ENCODE measurements around the gene MYCBP2.
"Not testable (repeated sequence)": the region's sequence is repeated elsewhere in the genome, so short reads cannot be mapped to it uniquely, and the experiment has no call there.

Gene MYCBP2

DNA sequence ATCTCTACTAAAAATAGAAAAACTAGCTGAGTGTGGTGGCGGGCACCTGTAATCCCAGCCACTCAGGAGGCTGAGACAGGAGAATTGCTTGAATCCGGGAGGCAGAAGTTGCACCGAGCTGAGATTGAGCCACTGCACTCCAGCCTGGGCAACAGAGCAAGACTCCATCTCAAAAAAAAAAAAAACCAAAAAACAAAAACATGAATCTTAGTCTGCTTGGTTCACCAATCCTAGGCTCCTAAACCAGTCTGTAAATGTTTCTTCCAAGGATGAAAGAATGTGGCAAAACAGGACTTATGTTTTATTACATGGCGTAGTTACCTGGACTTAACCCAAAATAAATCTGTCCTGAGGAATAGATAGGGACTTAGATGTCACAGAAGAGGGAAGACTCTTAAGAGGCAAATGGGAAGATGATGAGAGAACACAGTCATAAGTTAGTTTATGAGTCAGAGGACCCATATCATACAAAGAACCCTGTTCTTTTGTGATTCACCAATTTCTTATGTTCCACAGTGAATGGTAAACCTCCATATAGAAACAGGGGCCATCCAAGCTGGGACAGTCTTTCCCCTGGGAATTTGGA lies 293.1 kb downstream of the MYCBP2 start:
- no peak for DNase-seq (ENCODE audit: low read depth in 3 of 3)

DNA sequence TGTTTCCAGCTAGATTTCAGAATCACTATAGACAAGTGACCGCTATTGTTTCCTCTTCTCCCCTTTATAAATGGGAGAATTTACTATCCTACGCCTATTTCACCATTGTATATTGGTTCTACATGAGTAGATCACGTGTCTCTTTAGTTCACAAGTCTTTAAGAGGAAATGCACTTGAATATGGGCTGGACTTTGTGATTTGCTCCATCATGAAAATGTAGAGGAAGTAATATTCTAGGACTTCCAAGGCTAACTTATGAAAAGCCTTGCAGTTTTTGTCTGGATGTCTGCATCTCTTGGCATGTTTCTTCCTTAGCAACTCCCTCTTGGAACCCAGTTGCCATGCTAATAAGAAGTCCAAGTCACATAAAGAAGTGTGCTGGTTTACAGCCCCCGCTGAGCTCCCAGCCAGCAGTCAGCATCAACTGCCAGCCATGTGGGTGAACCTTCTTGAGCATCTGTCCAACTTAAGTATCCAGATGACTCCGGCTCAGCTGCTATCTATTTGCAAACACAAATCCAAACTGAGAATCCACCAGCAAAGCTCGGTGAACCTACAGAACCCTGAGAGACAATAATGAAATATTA lies 295.1 kb downstream of the MYCBP2 start:
- DNase-seq (ENCODE audit: low read depth in 3 of 3) = no peak

DNA sequence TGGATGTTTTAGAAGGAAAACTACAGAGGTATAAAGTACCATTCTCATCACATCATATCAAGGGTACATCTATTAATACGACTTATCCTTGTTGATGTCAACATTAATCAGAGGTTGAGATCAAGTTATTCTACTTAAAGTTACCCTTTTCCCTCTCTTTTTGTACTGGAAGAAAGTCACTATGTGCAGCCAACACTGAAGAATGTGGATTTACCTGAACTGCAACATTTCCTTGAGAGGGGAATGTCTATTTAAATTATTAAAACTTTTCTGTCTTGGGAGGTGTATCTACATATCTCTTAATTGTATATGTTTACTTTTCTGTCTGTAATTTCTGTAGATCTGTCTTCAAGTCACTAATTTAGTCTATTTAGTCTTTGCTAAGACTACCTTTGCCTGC lies 297.5 kb downstream of the MYCBP2 start:
- DNase-seq (ENCODE audit: low read depth in 3 of 3) = no peak

DNA sequence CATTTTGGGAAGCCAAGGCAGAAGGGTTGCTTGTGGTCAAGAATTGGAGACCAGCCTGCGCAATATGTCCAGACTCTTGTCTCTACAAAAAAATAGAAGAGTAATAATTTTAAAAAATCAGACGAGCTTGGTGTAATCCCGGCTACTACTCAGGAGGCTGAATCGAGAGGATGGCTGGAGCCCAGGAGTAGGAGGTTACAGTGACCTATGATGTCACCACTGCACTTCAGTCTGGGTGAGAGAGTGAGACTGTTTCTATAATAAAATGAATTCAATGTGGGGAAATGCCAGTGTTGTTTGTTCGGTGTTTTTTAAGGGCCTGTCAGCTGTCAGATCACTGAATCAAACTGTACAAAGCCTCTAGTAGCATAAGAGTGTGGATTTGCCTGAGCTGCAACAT lies 298.7 kb downstream of the MYCBP2 start:
- DNase-seq (ENCODE audit: low read depth in 3 of 3) = no peak

DNA sequence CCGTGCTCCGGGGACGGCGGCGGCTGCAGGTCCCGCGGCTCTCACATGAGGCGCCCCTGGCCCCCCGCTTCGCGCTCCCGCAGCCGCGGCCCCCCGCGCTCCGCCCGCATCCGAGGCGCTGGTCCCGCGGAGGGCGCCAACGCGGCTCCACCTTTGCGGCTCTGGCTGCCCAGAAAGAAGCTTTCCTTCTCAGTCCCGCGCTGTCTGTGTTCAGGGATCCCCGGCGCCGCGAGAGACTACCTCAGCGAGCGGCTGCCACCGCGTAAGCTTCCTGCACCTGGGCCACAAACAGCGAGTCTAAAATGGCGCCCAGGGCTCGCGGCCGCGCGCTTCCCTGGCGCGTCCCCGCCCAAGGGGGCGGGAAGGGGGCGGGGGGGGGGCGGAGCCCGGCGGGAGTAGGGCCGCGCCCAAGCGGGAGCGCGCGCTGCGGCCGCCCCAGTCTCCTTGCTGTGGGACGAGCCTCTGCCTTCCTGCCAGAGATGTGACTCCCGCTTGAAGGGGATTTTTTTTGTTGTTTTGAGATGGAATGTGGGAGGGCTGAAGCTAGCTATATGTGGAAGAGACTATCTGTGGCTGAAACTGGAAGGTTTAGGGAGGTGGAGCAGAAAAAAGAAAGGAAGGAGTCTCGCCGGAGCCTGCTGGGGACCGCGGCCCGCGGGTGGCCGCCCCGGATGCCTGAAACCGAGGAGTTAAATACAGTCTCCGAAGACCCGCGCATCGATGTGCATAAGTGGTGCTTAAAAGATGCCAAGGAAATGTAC lies 299.9 kb downstream of the MYCBP2 start, which contains the start of gene FBXL3:
Gene FBXL3 (minus strand): TSS at position 299 of the 761 bp plus-strand sequence. CDS start 5,299 bp downstream, outside the sequence.
- peak; percentile 64 to 70 (median 67) for DNase-seq (ENCODE audit: low read depth in 3 of 3)

DNA sequence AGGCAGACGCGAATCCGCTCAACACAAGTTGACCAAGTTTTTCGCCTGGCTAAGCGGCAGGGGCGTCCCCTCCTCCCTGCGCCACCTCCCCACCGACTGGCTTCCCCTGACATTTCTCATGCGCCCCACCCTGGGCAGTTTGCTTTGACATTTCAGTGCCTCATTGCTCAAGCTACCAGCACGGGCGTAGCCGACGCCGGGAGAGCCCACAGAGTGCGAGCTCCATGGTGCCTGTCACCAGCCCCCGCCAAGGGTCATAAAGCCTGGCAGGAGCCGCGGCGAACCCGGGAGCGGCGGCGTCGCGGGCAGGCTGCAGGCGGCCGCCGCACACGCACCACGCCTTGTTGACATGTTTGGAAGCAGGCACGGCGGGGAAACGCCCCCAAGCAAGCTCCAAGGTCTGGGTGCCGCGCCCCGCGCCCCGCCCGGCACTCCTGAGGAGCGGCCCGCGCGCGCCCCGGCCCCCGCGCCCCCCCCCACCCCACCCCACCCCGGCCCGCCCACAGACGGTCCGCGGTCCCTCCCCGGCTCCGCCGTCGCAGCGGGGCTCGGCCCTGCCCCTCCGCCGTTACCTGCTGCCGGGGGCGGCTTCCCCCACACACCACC lies 300.5 kb downstream of the MYCBP2 start:
- peak; percentile 27 to 60 (median 49) for DNase-seq (ENCODE audit: low read depth in 3 of 3)

DNA sequence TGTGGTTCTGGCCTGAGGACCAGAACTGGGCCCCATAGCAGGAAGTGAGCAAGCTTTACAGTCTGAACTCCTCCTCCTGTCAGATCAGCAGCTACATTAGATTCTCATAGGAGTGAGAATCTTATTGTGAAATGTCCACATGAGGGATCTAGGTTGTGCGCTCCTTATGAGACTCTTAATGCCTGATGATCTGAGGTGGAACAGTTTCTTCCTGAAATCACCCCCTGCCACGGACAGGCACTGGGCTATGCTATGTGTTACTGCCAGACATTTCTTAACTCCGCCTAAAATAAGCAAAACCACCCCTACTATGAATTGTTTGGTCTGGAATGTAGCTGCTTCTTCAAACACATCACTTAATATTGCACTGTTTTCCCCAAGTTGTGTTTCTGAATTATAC lies 304.6 kb downstream of the MYCBP2 start:
- no peak for DNase-seq (ENCODE audit: low read depth in 3 of 3)

DNA sequence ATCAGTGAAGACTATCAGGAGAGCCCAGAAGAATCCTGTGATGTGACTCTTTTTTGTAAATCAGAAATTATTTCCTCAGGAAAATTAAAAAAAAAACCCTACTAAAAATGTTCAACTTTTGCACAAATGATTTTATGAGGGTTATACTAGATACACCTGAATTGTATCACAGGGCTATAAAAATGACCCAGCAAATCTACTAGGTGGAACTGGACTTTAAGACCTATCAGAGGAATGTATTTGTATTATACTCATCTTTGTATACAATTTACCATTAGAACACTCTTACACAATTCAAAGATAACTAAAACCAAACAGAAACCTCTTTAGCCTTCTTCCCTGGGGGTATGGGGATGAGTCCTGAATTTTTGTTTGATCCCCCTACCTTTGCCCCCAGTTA lies 307.1 kb downstream of the MYCBP2 start:
- DNase-seq (ENCODE audit: low read depth in 3 of 3) = no peak

DNA sequence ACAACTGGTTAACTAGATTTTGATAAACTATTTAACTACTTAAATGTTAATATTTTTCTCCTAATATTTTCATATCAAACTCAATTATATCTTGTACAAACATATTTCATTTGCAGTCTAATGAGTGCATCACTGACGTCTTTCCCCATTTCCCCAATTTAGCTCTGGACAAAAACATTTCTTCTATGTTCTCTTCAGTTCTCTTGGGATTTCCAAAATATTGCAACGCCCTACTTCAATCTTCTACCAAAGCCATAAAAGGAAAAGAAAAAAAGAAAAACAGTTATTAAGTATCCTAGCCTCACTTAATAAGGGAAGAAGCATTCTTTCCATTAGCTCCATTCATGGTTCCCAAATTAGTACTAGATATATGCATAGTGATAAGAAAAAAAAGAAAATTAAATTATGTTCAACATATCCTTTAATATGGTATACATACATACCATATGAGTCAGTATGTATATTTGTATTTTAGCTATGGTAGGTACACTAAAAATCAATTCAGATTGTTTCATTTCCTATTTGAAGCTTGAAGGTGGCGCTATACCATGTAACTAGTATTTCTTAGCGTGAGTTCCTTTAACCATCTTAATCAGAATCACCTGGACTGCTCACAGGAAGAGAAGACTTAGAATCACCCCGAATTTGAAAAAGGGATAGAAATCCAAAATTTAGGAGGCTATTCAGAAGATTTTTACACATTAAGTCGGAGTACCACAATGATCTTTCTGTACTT lies 309.8 kb downstream of the MYCBP2 start:
- DNase-seq (ENCODE audit: low read depth in 3 of 3) = no peak

DNA sequence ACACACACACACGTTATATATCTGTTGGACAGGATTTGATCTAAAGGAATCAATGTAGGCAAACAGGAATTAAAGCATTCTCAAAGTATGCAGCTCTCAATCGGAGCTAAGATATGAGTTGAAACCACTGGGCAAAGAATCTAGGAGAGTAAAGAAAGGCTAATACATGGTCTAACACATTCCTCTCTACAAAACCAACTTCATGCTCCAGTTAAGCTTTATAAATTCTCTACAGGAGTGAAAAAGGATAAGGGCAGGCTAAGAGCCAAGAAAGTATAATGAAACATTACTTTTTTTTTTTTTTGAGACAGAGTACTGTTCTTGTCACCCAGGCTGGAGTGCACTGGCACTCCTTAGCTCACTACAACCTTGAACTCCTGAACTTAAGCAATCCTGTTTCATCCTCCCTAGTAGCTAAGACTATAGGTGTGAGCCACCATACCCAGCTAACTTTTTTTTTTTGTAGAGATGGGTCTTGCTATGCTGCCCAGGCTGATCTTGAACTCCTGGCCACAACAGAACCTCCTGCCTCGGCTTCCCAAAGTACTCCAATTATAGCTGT lies 310.6 kb downstream of the MYCBP2 start:
- DNase-seq (ENCODE audit: low read depth in 3 of 3) = no peak

DNA sequence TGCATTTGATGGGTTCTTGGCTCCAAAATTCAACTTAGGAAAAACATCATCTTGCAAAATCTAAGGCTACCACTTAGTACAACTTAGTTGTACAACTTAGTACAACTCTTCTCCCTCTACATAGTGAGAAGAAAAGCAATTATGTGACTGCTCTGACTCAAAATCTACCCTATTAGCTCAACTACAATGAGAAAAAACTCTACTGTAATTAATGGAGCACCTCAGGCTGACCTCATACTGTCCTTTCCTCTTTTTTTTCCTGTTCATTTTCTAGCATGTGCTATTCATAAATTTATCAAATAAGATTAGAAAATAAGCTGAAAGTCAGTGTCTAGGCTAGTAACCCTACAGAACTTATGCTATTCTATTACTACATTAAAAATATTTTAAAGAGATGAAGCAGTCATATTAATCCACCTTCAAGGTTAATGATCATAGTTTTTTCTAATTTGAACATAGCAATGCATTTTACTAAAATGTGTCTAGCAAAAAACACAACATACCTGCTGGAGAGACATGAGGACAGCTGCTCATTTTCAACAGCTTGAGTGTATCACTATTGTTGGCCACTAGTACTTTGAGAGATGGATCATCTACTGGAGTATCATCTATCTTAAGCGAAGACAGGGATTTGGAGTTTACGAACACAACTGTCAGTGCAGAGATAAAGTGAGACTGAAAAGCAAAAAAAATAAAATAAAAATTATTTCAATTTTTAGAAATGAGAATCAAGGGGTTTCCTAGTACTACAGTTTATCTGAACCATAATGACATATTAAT lies 311.8 kb downstream of the MYCBP2 start:
- DNase-seq (ENCODE audit: low read depth in 3 of 3) = no peak

DNA sequence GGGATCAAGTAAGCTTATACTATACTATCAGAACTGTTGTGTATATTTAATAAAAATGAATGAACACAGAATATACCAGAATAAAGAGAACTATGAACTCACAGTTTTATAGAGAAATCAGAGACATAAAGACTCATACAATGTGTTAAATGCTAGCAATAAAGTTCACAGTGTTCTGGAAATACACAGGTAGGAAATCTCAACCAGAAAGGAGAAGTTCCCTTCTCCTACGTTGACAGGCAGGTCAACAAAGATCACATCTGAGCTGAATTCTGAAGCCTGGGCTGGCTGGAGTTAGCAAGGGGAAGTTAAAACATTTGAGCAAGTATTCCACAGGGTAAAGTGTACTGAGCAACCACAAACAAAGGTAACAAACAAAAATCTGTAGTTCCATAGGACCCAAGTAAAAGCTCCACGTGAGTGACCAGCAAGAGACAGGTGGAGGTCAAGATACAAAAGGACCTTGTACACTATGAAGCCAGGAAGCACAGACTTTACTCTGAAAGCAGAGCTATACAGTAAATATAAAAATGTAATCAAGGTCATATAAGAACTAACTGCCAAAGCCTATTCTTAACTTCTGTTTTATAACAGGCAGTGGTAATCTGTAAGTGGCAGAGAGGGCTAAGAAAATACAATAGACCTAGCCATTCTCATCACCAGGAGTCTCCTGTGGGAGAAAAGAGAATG lies 312.9 kb downstream of the MYCBP2 start:
- DNase-seq (ENCODE audit: low read depth in 3 of 3) = no peak

DNA sequence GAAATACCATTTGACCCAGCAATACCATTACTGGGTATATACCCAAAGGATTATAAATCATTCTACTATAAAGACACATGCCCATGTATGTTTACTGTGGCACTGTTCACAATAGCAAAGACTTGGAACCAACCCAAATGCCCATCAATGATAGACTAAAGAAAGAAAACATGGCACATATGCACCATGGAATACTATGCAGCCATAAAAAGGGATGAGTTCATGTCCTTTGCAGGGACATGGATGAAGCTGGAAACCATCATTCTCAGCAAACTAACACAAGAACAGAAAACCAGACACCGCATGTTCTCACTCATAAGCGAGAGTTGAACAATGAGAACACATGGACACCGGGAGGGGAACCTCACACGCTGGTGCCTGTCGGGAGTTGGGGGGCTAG lies 317.2 kb downstream of the MYCBP2 start:
- DNase-seq (ENCODE audit: low read depth in 3 of 3) = not testable (repeated sequence)

DNA sequence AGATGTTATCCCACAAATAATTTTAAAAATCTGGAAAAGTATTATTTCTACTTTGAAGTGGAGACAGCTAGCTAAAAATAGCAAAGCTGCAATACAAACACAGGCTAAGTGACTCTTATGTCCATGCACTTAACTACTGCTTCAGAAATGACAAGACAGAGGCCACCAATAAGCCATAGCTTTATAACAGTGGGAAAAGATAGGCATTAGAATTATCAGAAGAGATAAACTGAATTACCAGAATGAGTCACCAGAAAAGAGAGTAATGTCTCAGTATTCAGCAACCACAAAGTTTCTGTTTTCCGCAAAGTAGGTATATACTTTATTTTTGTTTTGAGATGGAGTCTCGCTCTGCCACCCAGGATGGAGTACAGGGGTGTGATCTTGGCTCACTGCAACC lies 317.9 kb downstream of the MYCBP2 start:
- no peak for DNase-seq (ENCODE audit: low read depth in 3 of 3)

DNA sequence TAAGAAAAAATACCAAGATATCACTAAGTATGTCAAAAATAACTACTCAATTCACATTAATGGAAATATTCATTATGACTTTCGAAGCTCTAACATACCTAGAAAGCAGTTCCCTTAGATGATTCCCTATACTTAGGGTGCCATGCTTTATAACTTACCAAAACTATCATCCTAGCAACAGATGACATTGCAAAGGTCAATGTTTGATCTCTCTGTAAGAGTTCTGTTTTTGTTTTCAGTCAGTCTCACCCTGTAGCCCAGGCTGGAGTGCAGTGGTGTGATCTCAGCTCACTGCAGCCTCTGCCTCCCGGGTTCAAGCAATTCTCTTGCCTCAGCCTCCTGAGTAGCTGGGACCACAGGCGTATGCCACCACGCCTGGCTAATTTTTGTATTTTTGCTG lies 318.6 kb downstream of the MYCBP2 start:
- not testable (repeated sequence) for DNase-seq (ENCODE audit: low read depth in 3 of 3)

DNA sequence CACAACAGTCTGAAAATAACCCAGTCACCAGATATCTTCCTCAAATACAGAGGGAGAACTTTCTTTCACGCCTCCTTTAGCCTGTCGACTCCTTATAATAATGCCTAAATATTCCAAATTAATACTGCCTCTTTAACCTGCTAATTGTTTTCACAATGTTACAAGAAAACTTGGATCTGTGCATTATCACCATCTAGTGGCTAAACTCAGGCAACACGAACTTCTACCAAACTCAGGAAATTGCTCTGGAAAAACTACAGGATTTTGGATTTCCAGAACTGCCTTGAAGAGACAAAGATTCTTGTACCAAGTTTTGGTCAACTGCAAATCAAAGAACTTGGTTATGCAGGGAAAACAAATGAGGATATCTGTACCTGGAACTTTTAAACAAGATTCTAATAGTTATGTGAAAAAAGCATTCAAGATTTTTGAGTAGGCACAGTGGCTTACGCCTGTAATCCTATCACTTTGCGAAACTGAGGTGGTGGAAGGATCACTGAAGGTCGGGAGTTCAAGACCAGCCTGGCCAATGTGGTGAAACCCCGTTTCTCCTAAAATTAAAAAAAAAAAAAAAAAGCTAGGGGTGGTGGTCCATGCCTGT lies 324.2 kb downstream of the MYCBP2 start:
- DNase-seq (ENCODE audit: low read depth in 3 of 3) = no peak

DNA sequence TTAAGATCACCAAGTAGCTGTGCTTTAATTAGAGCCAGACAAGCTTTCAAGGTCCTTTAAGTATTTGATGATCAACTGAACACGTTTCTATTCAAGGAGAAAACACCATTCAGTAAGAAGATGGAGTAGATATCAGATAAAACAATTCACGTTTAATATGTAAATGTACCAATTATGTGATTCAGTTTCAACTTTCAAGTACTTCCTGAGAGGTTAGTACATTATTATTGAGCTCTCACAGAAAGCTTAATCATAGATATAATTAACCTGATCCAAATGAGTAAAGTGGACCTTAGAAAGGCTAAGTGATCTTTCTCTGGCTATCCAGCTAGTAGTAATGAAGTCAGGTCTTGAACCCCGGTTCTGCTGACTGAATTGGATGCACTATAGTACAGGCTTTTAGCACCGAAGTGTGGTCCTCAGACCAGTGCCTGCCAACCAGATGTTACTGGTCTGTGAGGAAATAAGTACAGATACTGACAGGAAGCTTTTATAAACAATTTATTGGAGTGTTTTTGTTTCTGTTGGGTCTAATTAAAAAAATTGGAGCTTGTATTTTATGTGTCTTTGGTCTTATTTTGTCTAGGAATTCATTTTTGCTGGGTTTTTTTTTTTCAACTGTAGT lies 324.8 kb downstream of the MYCBP2 start:
- DNase-seq (ENCODE audit: low read depth in 3 of 3) = no peak

DNA sequence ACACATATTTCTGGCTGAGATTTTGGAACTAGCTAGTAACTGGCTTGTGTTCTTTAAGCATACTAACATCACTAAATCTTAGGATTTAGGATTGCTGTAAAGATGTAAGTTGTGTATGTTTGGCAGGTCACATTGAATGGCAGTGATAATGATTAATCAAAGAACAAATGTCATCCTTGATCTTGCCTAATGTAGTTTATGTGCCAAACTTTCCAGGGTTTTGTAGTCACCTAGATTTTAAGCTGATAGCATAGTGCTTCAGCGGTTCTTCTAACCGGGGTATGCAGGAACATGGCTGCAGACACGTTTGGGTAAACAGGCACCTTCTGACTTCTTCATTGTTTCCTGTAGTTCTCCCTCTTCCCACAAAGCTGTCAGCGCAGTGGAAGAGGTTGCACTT lies 325.4 kb downstream of the MYCBP2 start:
- DNase-seq (ENCODE audit: low read depth in 3 of 3) = no peak

DNA sequence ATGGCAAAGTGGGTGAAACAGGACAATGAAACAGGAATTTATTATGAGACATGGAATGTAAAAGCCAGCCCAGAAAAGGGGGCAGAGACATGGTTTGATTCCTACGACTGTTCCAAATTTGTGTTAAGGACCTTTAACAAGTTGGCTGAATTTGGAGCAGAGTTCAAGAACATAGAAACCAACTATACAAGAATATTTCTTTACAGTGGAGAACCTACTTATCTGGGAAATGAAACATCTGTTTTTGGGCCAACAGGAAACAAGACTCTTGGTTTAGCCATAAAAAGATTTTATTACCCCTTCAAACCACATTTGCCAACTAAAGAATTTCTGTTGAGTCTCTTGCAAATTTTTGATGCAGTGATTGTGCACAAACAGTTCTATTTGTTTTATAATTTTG lies 326.4 kb downstream of the MYCBP2 start:
- DNase-seq (ENCODE audit: low read depth in 3 of 3) = no peak

All from stimulated activated CD4-positive, alpha-beta T cell treated with anti-CD3 and anti-CD28 coated beads, TNF-alpha, amount 100 ng/mL, for 48 hours (primary cell).